Stomach (tissue), 4 donors: ENCODE data around the gene PKMYT1.

Experiments used
- EP300 ChIP-seq: sonication (generic); formaldehyde crosslinking; IDR thresholded peaks from one replicate; pipeline ENCODE4 v1.6.1; 2017; ENCODE audit warnings: antibody characterized with exemption
- POLR2A ChIP-seq, 4 donors: fragments of 450-650 bp; IDR thresholded peaks; one replicate each; pipeline ENCODE4 v1.6.1; 2016; ENCODE audit warnings: antibody characterized with exemption in 4 of 4, control low read depth in 2 of 4, mild to moderate bottlenecking in 1 of 4, moderate library complexity in 1 of 4
- POLR2AphosphoS5 ChIP-seq, 3 donors: sonication (generic); formaldehyde crosslinking; IDR thresholded peaks; one replicate each; pipeline ENCODE4 v1.6.1; 2016; ENCODE audit warnings: antibody characterized with exemption in 3 of 3
- TF ChIP-seq, protein P1 (sequence below), 7 experiments: fragments of 450-650 bp in 4 of 7; fragments of 200-600 bp in 3 of 7; sonication (generic) in 3 of 7; IDR thresholded peaks; one replicate each; pipeline ENCODE4 v1.5.1; 2016 to 2019; ENCODE audit warnings: antibody characterized with exemption in 7 of 7, control low read depth in 2 of 7, mild to moderate bottlenecking in 1 of 7

DNA sequence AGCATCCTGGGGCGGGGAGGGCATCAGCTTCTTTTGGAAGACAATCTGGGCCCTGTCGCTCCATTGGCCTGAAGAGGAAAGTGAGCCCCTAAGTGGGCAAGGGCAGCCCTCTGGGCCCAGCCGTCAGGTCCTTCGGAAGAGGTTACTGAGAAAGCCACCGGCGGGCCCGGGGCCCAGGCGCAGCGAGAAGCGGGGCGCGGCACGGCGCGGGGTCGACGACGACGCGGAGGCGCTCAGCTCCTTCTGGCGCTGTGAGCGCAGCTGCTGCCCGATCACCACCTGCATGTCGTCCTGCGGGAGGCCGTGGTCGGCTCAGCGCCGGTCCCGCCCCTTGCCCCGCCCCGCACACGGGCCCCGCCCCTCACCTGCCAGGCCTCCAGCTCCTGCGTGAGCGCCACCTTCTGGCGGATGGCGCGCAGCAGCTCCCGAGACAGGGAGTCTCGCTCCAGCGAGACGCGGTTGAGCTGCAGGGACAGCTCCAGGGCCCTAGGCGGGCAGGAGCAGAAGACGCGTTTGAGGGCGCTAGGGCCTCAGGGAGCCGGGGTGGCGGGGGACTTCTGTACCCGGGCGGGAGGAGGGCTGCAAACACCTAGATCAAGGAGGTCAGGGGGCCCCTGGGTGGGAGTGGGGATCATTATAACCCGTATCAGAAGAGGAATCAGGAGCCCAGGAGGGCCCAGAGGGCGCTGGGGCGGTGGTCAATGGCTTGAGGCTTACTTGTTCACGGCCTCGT is 47.9 kb upstream of the PKMYT1 start:
- TF ChIP-seq, protein P1, sequence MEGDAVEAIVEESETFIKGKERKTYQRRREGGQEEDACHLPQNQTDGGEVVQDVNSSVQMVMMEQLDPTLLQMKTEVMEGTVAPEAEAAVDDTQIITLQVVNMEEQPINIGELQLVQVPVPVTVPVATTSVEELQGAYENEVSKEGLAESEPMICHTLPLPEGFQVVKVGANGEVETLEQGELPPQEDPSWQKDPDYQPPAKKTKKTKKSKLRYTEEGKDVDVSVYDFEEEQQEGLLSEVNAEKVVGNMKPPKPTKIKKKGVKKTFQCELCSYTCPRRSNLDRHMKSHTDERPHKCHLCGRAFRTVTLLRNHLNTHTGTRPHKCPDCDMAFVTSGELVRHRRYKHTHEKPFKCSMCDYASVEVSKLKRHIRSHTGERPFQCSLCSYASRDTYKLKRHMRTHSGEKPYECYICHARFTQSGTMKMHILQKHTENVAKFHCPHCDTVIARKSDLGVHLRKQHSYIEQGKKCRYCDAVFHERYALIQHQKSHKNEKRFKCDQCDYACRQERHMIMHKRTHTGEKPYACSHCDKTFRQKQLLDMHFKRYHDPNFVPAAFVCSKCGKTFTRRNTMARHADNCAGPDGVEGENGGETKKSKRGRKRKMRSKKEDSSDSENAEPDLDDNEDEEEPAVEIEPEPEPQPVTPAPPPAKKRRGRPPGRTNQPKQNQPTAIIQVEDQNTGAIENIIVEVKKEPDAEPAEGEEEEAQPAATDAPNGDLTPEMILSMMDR (IDR thresholded peaks at IDR 0.05): peak in 5 of 7 experiments; percentile 59 to 85 (median 83)
- TF ChIP-seq POLR2A (IDR thresholded peaks at IDR 0.05) (no peak), EP300 (no peak), POLR2AphosphoS5 (IDR thresholded peaks at IDR 0.05) (peak in 1 of 3 donors; percentile 84)
